ENCODE results near the gene SLFN12L.
"Not testable (repeated sequence)": the region's sequence is repeated elsewhere in the genome, so short reads cannot be mapped to it uniquely, and the experiment has no call there.

Gene SLFN12L

DNA sequence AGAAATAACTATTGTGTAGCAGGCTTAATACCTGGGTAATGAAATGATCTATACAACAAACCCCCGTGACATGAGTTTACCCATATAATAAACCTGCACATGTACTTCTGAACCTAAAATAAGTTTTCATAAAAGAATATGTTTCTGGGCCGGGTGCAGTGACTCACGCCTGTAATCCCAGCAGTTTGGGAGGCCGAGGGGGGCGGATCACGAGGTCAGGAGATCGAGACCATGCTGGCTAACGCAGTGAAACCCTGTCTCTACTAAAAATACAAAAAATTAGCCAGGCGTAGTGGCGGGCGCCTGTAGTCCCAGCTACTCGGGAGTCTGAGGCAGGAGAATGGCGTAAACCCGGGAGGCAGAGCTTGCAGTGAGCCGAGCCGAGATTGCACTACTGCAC is 25.7 kb upstream of the SLFN12L start:
- H3K4me3 ChIP-seq (ENCODE audit: low read length); DNase-seq (ENCODE audit: low read depth, low spot score); H3K27me3 ChIP-seq (ENCODE audit: control insufficient read depth, insufficient read depth, low read length); H3K4me1 ChIP-seq (ENCODE audit: control insufficient read depth, insufficient read depth, low read length); H3K36me3 ChIP-seq (ENCODE audit: control insufficient read depth, insufficient read depth, low read length); H3K27ac ChIP-seq (ENCODE audit: low read length); H3K9me3 ChIP-seq (ENCODE audit: control insufficient read depth, insufficient read depth, low read length): not testable (repeated sequence)
- WGBS (ENCODE audit: insufficient coverage, insufficient read length) = no CpG with 5 or more reads among the region's 16 CpGs

- H3K27me3 ChIP-seq (ENCODE audit: control insufficient read depth, insufficient read depth, low read length) = no peaks in the 10 kb centered on the region
- H3K27ac ChIP-seq (ENCODE audit: low read length) = no peak within 1 kb of the TSS
- no peaks in the 10 kb centered on the region for H3K36me3 ChIP-seq (ENCODE audit: control insufficient read depth, insufficient read depth, low read length)
- no peak within 1 kb of the TSS for H3K4me3 ChIP-seq (ENCODE audit: low read length)
- no peaks in the 10 kb centered on the region for H3K9me3 ChIP-seq (ENCODE audit: control insufficient read depth, insufficient read depth, low read length)
- WGBS (ENCODE audit: insufficient coverage, insufficient read length) = no CpG with 5 or more reads among the region's 3 CpGs
- no peaks in the 10 kb centered on the region for H3K4me1 ChIP-seq (ENCODE audit: control insufficient read depth, insufficient read depth, low read length)
- DNase-seq (ENCODE audit: low read depth, low spot score) = no peak
Observed at GRCh38 chr17:35560703-35561102, 23.2 kb upstream of the SLFN12L start, which contains the start of gene SLFN14. Gene SLFN14, minus strand, starts transcription at chr17:35560819. Its CDS starts 2,757 bp downstream, at chr17:35558062.

- no peaks in the 10 kb centered on the region for H3K27me3 ChIP-seq (ENCODE audit: control insufficient read depth, insufficient read depth, low read length)
- no CpG with 5 or more reads among the region's 2 CpGs for WGBS (ENCODE audit: insufficient coverage, insufficient read length)
- DNase-seq (ENCODE audit: low read depth, low spot score) = no peak
- no peaks in the 10 kb centered on the region for H3K36me3 ChIP-seq (ENCODE audit: control insufficient read depth, insufficient read depth, low read length)
- H3K27ac ChIP-seq (ENCODE audit: low read length) = no peak overlapping the region
- H3K4me3 ChIP-seq (ENCODE audit: low read length) = no peak overlapping the region
- no peaks in the 10 kb centered on the region for H3K4me1 ChIP-seq (ENCODE audit: control insufficient read depth, insufficient read depth, low read length)
- H3K9me3 ChIP-seq (ENCODE audit: control insufficient read depth, insufficient read depth, low read length) = no peaks in the 10 kb centered on the region
Observed at GRCh38 chr17:35559495-35560210, 22.2 kb upstream of the SLFN12L start.

- Histone ChIP-seq H3K4me1 (ENCODE audit: control insufficient read depth, insufficient read depth, low read length) (no peaks in the 10 kb centered on the region), H3K36me3 (ENCODE audit: control insufficient read depth, insufficient read depth, low read length) (no peaks in the 10 kb centered on the region), H3K27ac (ENCODE audit: low read length) (no peak overlapping the region), H3K27me3 (ENCODE audit: control insufficient read depth, insufficient read depth, low read length) (no peaks in the 10 kb centered on the region), H3K9me3 (ENCODE audit: control insufficient read depth, insufficient read depth, low read length) (no peaks in the 10 kb centered on the region), H3K4me3 (ENCODE audit: low read length) (no peak overlapping the region)
- no CpG with 5 or more reads among the region's 3 CpGs for WGBS (ENCODE audit: insufficient coverage, insufficient read length)
- DNase-seq (ENCODE audit: low read depth, low spot score) = no peak
Observed at GRCh38 chr17:35557353-35557752, 19.9 kb upstream of the SLFN12L start.

GRCh38 chr17:35555691-35556090 is 18.2 kb upstream of the SLFN12L start:
- H3K4me3 ChIP-seq (ENCODE audit: low read length) = no peak overlapping the region
- no peaks in the 10 kb centered on the region for H3K9me3 ChIP-seq (ENCODE audit: control insufficient read depth, insufficient read depth, low read length)
- no peaks in the 10 kb centered on the region for H3K27me3 ChIP-seq (ENCODE audit: control insufficient read depth, insufficient read depth, low read length)
- DNase-seq (ENCODE audit: low read depth, low spot score) = no peak
- H3K4me1 ChIP-seq (ENCODE audit: control insufficient read depth, insufficient read depth, low read length) = no peaks in the 10 kb centered on the region
- no CpG with 5 or more reads among the region's 5 CpGs for WGBS (ENCODE audit: insufficient coverage, insufficient read length)
- H3K27ac ChIP-seq (ENCODE audit: low read length) = no peak overlapping the region
- no peaks in the 10 kb centered on the region for H3K36me3 ChIP-seq (ENCODE audit: control insufficient read depth, insufficient read depth, low read length)

- Histone ChIP-seq H3K4me3 (ENCODE audit: low read length) (no peak overlapping the region), H3K9me3 (ENCODE audit: control insufficient read depth, insufficient read depth, low read length) (no peaks in the 10 kb centered on the region), H3K36me3 (ENCODE audit: control insufficient read depth, insufficient read depth, low read length) (no peaks in the 10 kb centered on the region), H3K27me3 (ENCODE audit: control insufficient read depth, insufficient read depth, low read length) (no peaks in the 10 kb centered on the region), H3K4me1 (ENCODE audit: control insufficient read depth, insufficient read depth, low read length) (no peaks in the 10 kb centered on the region), H3K27ac (ENCODE audit: low read length) (no peak overlapping the region)
- no peak for DNase-seq (ENCODE audit: low read depth, low spot score)
- WGBS (ENCODE audit: insufficient coverage, insufficient read length) = no CpG with 5 or more reads among the region's 5 CpGs
Observed at GRCh38 chr17:35554668-35555067, 17.2 kb upstream of the SLFN12L start.

- Histone ChIP-seq H3K36me3 (ENCODE audit: control insufficient read depth, insufficient read depth, low read length) (no peaks in the 10 kb centered on the region), H3K27ac (ENCODE audit: low read length) (no peak overlapping the region), H3K9me3 (ENCODE audit: control insufficient read depth, insufficient read depth, low read length) (no peaks in the 10 kb centered on the region), H3K27me3 (ENCODE audit: control insufficient read depth, insufficient read depth, low read length) (no peaks in the 10 kb centered on the region), H3K4me3 (ENCODE audit: low read length) (no peak overlapping the region), H3K4me1 (ENCODE audit: control insufficient read depth, insufficient read depth, low read length) (no peaks in the 10 kb centered on the region)
- no peak for DNase-seq (ENCODE audit: low read depth, low spot score)
- WGBS (ENCODE audit: insufficient coverage, insufficient read length) = no CpG with 5 or more reads among the region's 4 CpGs
Observed at GRCh38 chr17:35553310-35553709, 15.8 kb upstream of the SLFN12L start.

GRCh38 chr17:35548978-35549377 is 11.5 kb upstream of the SLFN12L start:
- Histone ChIP-seq H3K36me3 (ENCODE audit: control insufficient read depth, insufficient read depth, low read length) (no peaks in the 10 kb centered on the region), H3K9me3 (ENCODE audit: control insufficient read depth, insufficient read depth, low read length) (no peaks in the 10 kb centered on the region), H3K27me3 (ENCODE audit: control insufficient read depth, insufficient read depth, low read length) (no peaks in the 10 kb centered on the region), H3K4me1 (ENCODE audit: control insufficient read depth, insufficient read depth, low read length) (no peaks in the 10 kb centered on the region), H3K27ac (ENCODE audit: low read length) (no peak overlapping the region), H3K4me3 (ENCODE audit: low read length) (no peak overlapping the region)
- WGBS (ENCODE audit: insufficient coverage, insufficient read length) = no CpG with 5 or more reads among the region's 1 CpG
- DNase-seq (ENCODE audit: low read depth, low spot score) = no peak

- H3K36me3 ChIP-seq (ENCODE audit: control insufficient read depth, insufficient read depth, low read length) = no peaks in the 10 kb centered on the region
- WGBS (ENCODE audit: insufficient coverage, insufficient read length) = no CpG with 5 or more reads among the region's 8 CpGs
- no peaks in the 10 kb centered on the region for H3K9me3 ChIP-seq (ENCODE audit: control insufficient read depth, insufficient read depth, low read length)
- H3K4me3 ChIP-seq (ENCODE audit: low read length) = no peak overlapping the region
- DNase-seq (ENCODE audit: low read depth, low spot score) = no peak
- no peaks in the 10 kb centered on the region for H3K27me3 ChIP-seq (ENCODE audit: control insufficient read depth, insufficient read depth, low read length)
- H3K27ac ChIP-seq (ENCODE audit: low read length) = no peak overlapping the region
- H3K4me1 ChIP-seq (ENCODE audit: control insufficient read depth, insufficient read depth, low read length) = no peaks in the 10 kb centered on the region
Observed at GRCh38 chr17:35548208-35548810, 10.8 kb upstream of the SLFN12L start.

DNA sequence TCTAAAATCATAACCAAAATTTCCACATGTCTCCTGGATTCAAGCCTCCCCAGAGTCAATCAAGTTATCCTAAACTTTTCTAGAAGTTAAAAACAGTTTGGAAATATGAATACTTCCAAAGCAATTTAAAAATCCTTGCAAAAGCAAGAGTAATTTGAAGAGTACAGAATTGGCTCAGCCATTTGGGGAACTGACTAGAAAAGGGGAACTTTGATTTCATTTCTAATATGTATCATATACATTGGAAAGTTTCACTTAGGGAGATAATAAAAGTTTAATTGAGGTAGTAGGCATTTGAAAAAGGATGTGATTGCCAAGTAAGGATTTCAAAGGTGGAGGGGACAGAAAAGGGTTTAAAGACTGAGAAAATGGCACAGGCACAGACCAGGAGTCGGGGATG is 9.0 kb upstream of the SLFN12L start:
- Histone ChIP-seq H3K36me3 (ENCODE audit: control insufficient read depth, insufficient read depth, low read length) (no peaks in the 10 kb centered on the region), H3K4me3 (ENCODE audit: low read length) (no peak overlapping the region), H3K4me1 (ENCODE audit: control insufficient read depth, insufficient read depth, low read length) (no peaks in the 10 kb centered on the region), H3K9me3 (ENCODE audit: control insufficient read depth, insufficient read depth, low read length) (no peaks in the 10 kb centered on the region), H3K27ac (ENCODE audit: low read length) (no peak overlapping the region), H3K27me3 (ENCODE audit: control insufficient read depth, insufficient read depth, low read length) (no peaks in the 10 kb centered on the region)
- DNase-seq (ENCODE audit: low read depth, low spot score) = no peak
- WGBS (ENCODE audit: insufficient coverage, insufficient read length) = no CpG with 5 or more reads among the region's 1 CpG

DNA sequence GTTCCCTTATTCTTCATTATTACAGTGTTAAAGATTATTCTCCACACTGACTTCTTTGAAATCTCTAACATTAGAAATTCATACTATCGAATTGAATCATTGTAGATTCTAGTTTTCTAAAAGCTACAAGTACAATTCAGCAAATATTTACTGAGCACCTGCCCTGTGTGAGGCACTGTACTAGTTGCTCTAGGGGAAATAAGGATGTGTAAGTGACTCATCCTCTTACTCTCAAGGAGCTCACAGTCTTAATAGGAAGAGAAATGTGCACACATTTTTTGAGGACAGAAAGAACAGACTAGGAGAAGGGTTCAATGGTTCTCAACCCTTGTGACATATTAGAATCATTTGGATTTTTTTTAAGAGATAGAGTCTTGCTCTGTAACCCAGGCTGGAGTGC is 7.7 kb upstream of the SLFN12L start:
- no peak overlapping the region for H3K27ac ChIP-seq (ENCODE audit: low read length)
- no peak for DNase-seq (ENCODE audit: low read depth, low spot score)
- no peaks in the 10 kb centered on the region for H3K36me3 ChIP-seq (ENCODE audit: control insufficient read depth, insufficient read depth, low read length)
- H3K4me1 ChIP-seq (ENCODE audit: control insufficient read depth, insufficient read depth, low read length) = no peaks in the 10 kb centered on the region
- WGBS (ENCODE audit: insufficient coverage, insufficient read length) = no CpG with 5 or more reads among the region's 1 CpG
- no peaks in the 10 kb centered on the region for H3K27me3 ChIP-seq (ENCODE audit: control insufficient read depth, insufficient read depth, low read length)
- no peak overlapping the region for H3K4me3 ChIP-seq (ENCODE audit: low read length)
- no peaks in the 10 kb centered on the region for H3K9me3 ChIP-seq (ENCODE audit: control insufficient read depth, insufficient read depth, low read length)

Data from iPS DF 6.9 (cell line).